SK-N-SH (cell line): ENCODE data around the gene GPS2. TPM values are rescaled to one million over a fixed set of nuclear protein-coding genes. Genes with fewer than 3 reads are reported as not detected.

Experiments
- polyA plus RNA-seq, 3 experiments: library from polyadenylated mRNA; depleted of rRNA; stranded (reverse); fragments of >200 nt; gene quantifications; 2 replicates each; pipeline ENCODE4 v1.2.3, GENCODE V29; 2012
- small RNA-seq, 7 experiments: library from RNA; depleted of rRNA; stranded (forward); fragments of <200 nt; gene quantifications; one replicate each; pipeline ENCODE3, GENCODE V24; 2012

The GPS2 gene
- polyA plus RNA-seq, 1 of the 3 experiments (the other 2 are of a cell fraction): 102 TPM

Small RNA genes within 50 kb of the gene (small RNA-seq; reads per million reads assigned to genes)
- gene AC026954.2: 0 to 0.13 (median 0) reads per million in 7 experiments
- gene RF00019: 0 reads per million in 7 experiments

Other genes with a start within 250 kb of the GPS2 start
- not detected in 2 replicates for gene CLEC10A, start 235.1 kb downstream of the GPS2 start, polyA plus RNA-seq (2012; rRNA removed)
- not detected in 2 replicates for gene ASGR2, start 200.5 kb downstream of the GPS2 start, polyA plus RNA-seq (2012; rRNA removed)
- gene ASGR1, start 136.0 kb downstream of the GPS2 start, polyA plus RNA-seq (2012; rRNA removed): 2.0 and 2.1 TPM in 2 replicates
- 22.1 and 30.5 TPM in 2 replicates for gene DLG4, start 95.5 kb downstream of the GPS2 start, polyA plus RNA-seq (2012; rRNA removed)
- gene ACADVL, start 95.4 kb downstream of the GPS2 start, polyA plus RNA-seq (2012; rRNA removed): 635 and 796 TPM in 2 replicates
- 6.9 and 8.3 TPM in 2 replicates for gene DVL2, start 80.8 kb downstream of the GPS2 start, polyA plus RNA-seq (2012; rRNA removed)
- gene PHF23, start 75.9 kb downstream of the GPS2 start, polyA plus RNA-seq (2012; rRNA removed): 53.3 and 58.5 TPM in 2 replicates
- gene GABARAP, start 72.9 kb downstream of the GPS2 start, polyA plus RNA-seq (2012; rRNA removed): 585 and 637 TPM in 2 replicates
- gene CTDNEP1, start 63.6 kb downstream of the GPS2 start, polyA plus RNA-seq (2012; rRNA removed): 111 and 124 TPM in 2 replicates
- 45.4 and 52.1 TPM in 2 replicates for gene ELP5, start 63.1 kb downstream of the GPS2 start, polyA plus RNA-seq (2012; rRNA removed)
- 2.9 and 5.0 TPM in 2 replicates for gene CLDN7, start 52.9 kb downstream of the GPS2 start, polyA plus RNA-seq (2012; rRNA removed)
- gene SLC2A4, start 33.6 kb downstream of the GPS2 start, polyA plus RNA-seq (2012; rRNA removed): 0.44 and 0.54 TPM in 2 replicates
- 0.36 and 0.54 TPM in 2 replicates for gene YBX2, start 20.7 kb downstream of the GPS2 start, polyA plus RNA-seq (2012; rRNA removed)
- gene EIF5A, start 7.7 kb downstream of the GPS2 start, polyA plus RNA-seq (2012; rRNA removed): 711 and 971 TPM in 2 replicates
- 20.7 and 22.1 TPM in 2 replicates for gene NEURL4, start 14.0 kb upstream of the GPS2 start, polyA plus RNA-seq (2012; rRNA removed)
- 0.71 and 6.4 TPM in 2 replicates for gene ACAP1, start 21.2 kb upstream of the GPS2 start, polyA plus RNA-seq (2012; rRNA removed)
- gene KCTD11, start 36.8 kb upstream of the GPS2 start, polyA plus RNA-seq (2012; rRNA removed): 9.5 and 12.1 TPM in 2 replicates
- gene TMEM95, start 39.8 kb upstream of the GPS2 start, polyA plus RNA-seq (2012; rRNA removed): not detected in 2 replicates
- gene TNK1, start 65.7 kb upstream of the GPS2 start, polyA plus RNA-seq (2012; rRNA removed): 0.64 and 0.75 TPM in 2 replicates
- 72.0 and 95.0 TPM in 2 replicates for gene PLSCR3, start 79.2 kb upstream of the GPS2 start, polyA plus RNA-seq (2012; rRNA removed)
- gene TMEM256, start 88.7 kb upstream of the GPS2 start, polyA plus RNA-seq (2012; rRNA removed): 114 and 213 TPM in 2 replicates
- gene NLGN2, start 92.5 kb upstream of the GPS2 start, polyA plus RNA-seq (2012; rRNA removed): 16.8 and 29.9 TPM in 2 replicates
- gene SPEM1, start 105.0 kb upstream of the GPS2 start, polyA plus RNA-seq (2012; rRNA removed): not detected in 2 replicates
- gene SPEM2, start 110.3 kb upstream of the GPS2 start, polyA plus RNA-seq (2012; rRNA removed): not detected in 2 replicates
- gene SPEM3, start 113.5 kb upstream of the GPS2 start, polyA plus RNA-seq (2012; rRNA removed): not detected in 2 replicates
- 6.5 and 6.6 TPM in 2 replicates for gene TMEM102, start 120.1 kb upstream of the GPS2 start, polyA plus RNA-seq (2012; rRNA removed)
- gene FGF11, start 124.2 kb upstream of the GPS2 start, polyA plus RNA-seq (2012; rRNA removed): 1.9 and 2.5 TPM in 2 replicates
- 26.8 and 29.7 TPM in 2 replicates for gene CHRNB1, start 129.7 kb upstream of the GPS2 start, polyA plus RNA-seq (2012; rRNA removed)
- gene ZBTB4, start 164.3 kb upstream of the GPS2 start, polyA plus RNA-seq (2012; rRNA removed): 11.4 and 12.8 TPM in 2 replicates
- not detected in 2 replicates for gene SLC35G6, start 166.1 kb upstream of the GPS2 start, polyA plus RNA-seq (2012; rRNA removed)
- gene POLR2A, start 169.0 kb upstream of the GPS2 start, polyA plus RNA-seq (2012; rRNA removed): 19.0 and 37.3 TPM in 2 replicates
- 31.1 and 47.6 TPM in 2 replicates for gene TNFSF12, start 233.7 kb upstream of the GPS2 start, polyA plus RNA-seq (2012; rRNA removed)
- gene TNFSF13, start 243.4 kb upstream of the GPS2 start, polyA plus RNA-seq (2012; rRNA removed): 1.0 and 2.1 TPM in 2 replicates
- 80.8 and 103 TPM in 2 replicates for gene SENP3, start 246.6 kb upstream of the GPS2 start, polyA plus RNA-seq (2012; rRNA removed)